Mesenchymal stem cell (in vitro differentiated cells and primary cell): ENCODE results near the gene OLFM2. TPM values are rescaled to one million over a fixed set of nuclear protein-coding genes. Genes with fewer than 3 reads are reported as not detected.

Source experiments
- DNase-seq: peaks from one replicate; pipeline ENCODE4 v3.0.0-alpha.2; 2013
- H2AFZ ChIP-seq: one replicate; pipeline ENCODE4 v1.6.1; 2013; ENCODE audit warnings: low read depth, mild to moderate bottlenecking, control low read depth, inconsistent platforms, low read length, moderate library complexity
- H2AK5ac ChIP-seq: 2 replicates; pipeline ENCODE4 v1.6.1; 2013; ENCODE audit warnings: low read length, moderate library complexity, mild to moderate bottlenecking, inconsistent platforms; ENCODE audit not compliant: severe bottlenecking
- H2BK120ac ChIP-seq: one replicate; pipeline ENCODE4 v1.6.1; 2013; ENCODE audit warnings: low read depth, mild to moderate bottlenecking, inconsistent platforms, low read length, moderate library complexity
- H2BK12ac ChIP-seq, 2 experiments: one replicate each; pipeline ENCODE4 v1.6.1; 2013; ENCODE audit warnings: inconsistent platforms in 2 of 2, low read length in 2 of 2, mild to moderate bottlenecking in 2 of 2, moderate library complexity in 2 of 2, control low read depth in 1 of 2
- H2BK15ac ChIP-seq: one replicate; pipeline ENCODE4 v1.6.1; 2013; ENCODE audit warnings: mild to moderate bottlenecking, low read depth, inconsistent platforms; ENCODE audit not compliant: poor library complexity, severe bottlenecking
- H2BK5ac ChIP-seq: 2 replicates; pipeline ENCODE4 v1.6.1; 2013; ENCODE audit warnings: low read depth, mild to moderate bottlenecking, low read length, control low read depth, inconsistent platforms; ENCODE audit not compliant: poor library complexity, severe bottlenecking
- H3K14ac ChIP-seq, 2 experiments: one replicate each; pipeline ENCODE4 v1.6.1; 2013; ENCODE audit warnings: inconsistent platforms in 2 of 2, low read length in 2 of 2, control low read depth in 1 of 2, mild to moderate bottlenecking in 1 of 2, moderate library complexity in 1 of 2
- H3K18ac ChIP-seq, 2 experiments: one replicate each; pipeline ENCODE4 v1.6.1; 2013; ENCODE audit warnings: inconsistent platforms in 2 of 2, low read length in 2 of 2, control low read depth in 1 of 2, low read depth in 1 of 2, mild to moderate bottlenecking in 1 of 2
- H3K23ac ChIP-seq, 2 experiments: one replicate each; pipeline ENCODE4 v1.6.1; 2013; ENCODE audit warnings: inconsistent platforms in 2 of 2, low read length in 2 of 2, mild to moderate bottlenecking in 2 of 2, moderate library complexity in 2 of 2, control low read depth in 1 of 2
- H3K27ac ChIP-seq: 2 replicates; pipeline ENCODE4 v1.5.1; 2013; ENCODE audit warnings: mild to moderate bottlenecking, moderate library complexity, low read length, control low read depth, inconsistent platforms; ENCODE audit not compliant: poor library complexity, severe bottlenecking
- H3K27me3 ChIP-seq, 2 experiments: 2 replicates each; pipeline versions ENCODE4 v1.6.1 to v1.7.0; 2013; ENCODE audit warnings: low read length in 2 of 2, mild to moderate bottlenecking in 2 of 2, moderate library complexity in 2 of 2, control low read depth in 1 of 2, inconsistent platforms in 1 of 2; ENCODE audit not compliant: control insufficient read depth in 1 of 2, insufficient read depth in 1 of 2
- H3K36me3 ChIP-seq, 2 experiments: 2 replicates each; pipeline versions ENCODE4 v1.6.1 to v1.7.0; 2013; ENCODE audit warnings: low read length in 2 of 2, control low read depth in 1 of 2, inconsistent platforms in 1 of 2, low read depth in 1 of 2, mild to moderate bottlenecking in 1 of 2; ENCODE audit not compliant: insufficient read depth in 2 of 2, control insufficient read depth in 1 of 2
- H3K4ac ChIP-seq, 2 experiments: one replicate each; pipeline ENCODE4 v1.6.1; 2013; ENCODE audit warnings: inconsistent platforms in 2 of 2, low read length in 2 of 2, mild to moderate bottlenecking in 2 of 2, moderate library complexity in 2 of 2, control low read depth in 1 of 2, low read depth in 1 of 2
- H3K4me1 ChIP-seq: 2 replicates; pipeline ENCODE4 v1.6.1; 2013; ENCODE audit warnings: low read depth, low read length, control low read depth; ENCODE audit not compliant: control insufficient read depth, insufficient read depth
- H3K4me2 ChIP-seq: 2 replicates; pipeline ENCODE4 v1.6.1; 2013; ENCODE audit warnings: low read length, mild to moderate bottlenecking, inconsistent platforms; ENCODE audit not compliant: poor library complexity, severe bottlenecking
- H3K4me3 ChIP-seq, 2 experiments: 2 replicates each; pipeline versions ENCODE4 v1.5.1 to v1.7.0; 2013; ENCODE audit warnings: low read length in 2 of 2, mild to moderate bottlenecking in 2 of 2, control low read depth in 1 of 2, low read depth in 1 of 2; ENCODE audit not compliant: insufficient read depth in 1 of 2
- H3K79me1 ChIP-seq: replicated peaks from 2 replicates; pipeline ENCODE4 v1.6.1; 2013; ENCODE audit warnings: mild to moderate bottlenecking, control low read depth, low read length, inconsistent platforms; ENCODE audit not compliant: poor library complexity, severe bottlenecking
- H3K9ac ChIP-seq: 2 replicates; pipeline ENCODE4 v1.7.0; 2013; ENCODE audit warnings: mild to moderate bottlenecking, low read length, moderate library complexity
- H3K9me3 ChIP-seq: 2 replicates; pipeline ENCODE4 v1.7.0; 2013; ENCODE audit warnings: mild to moderate bottlenecking, low read length; ENCODE audit not compliant: control insufficient read depth
- H4K8ac ChIP-seq: one replicate; pipeline ENCODE4 v1.6.1; 2013; ENCODE audit warnings: inconsistent platforms, mild to moderate bottlenecking, low read length, moderate library complexity
- H4K91ac ChIP-seq: one replicate; pipeline ENCODE4 v1.6.1; 2013; ENCODE audit warnings: mild to moderate bottlenecking, low read length, inconsistent platforms
- WGBS: methylation state at CpG from one replicate; pipeline ENCODE4 v1.1.7; 2013; ENCODE audit warnings: mixed read lengths; 5-methylcytosine and 5-hydroxymethylcytosine counted together
- polyA plus RNA-seq, 2 experiments: library from polyadenylated mRNA; stranded (reverse); fragments of 200-250 nt; gene quantifications; one replicate each; pipeline ENCODE4 v1.2.3, GENCODE V29; 2013

OLFM2 gene
- polyA plus RNA-seq (2013, experiment 1 of 2), result 6.3 TPM
- polyA plus RNA-seq (2013, experiment 2 of 2), result 5.8 TPM

DNA sequence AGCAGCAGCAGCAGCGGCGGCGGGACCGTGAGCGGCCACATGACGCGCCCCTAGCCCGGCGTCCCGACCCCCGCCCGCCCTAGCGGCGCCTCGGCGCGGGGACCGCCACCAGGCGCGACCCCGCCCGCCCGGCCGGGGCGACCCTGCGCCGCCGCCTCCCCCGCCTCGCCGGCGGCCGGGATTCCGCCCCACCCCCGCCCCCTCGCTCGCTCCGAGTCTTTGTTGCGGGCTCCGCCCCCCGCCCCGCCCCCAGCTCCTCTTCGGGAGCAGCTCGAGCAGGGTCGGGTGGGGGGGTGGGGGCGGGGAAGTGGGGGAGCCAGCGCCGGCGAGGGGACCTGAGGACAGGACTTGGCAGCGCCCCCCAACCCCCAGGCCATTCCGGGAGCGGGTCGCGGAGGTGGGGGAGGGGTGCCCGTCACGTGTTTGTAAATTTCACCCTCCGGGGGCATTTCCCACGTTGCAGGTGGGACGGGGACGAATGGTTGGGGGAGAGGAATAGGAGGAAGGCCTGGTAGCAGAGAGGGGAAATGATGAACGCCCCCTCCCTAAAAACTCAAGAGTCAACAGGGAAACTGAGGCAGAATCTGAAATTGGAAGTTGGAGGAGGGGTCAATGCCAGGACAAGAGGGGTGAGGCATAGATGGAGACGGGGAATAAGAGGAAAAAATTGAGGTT lies at the start of gene OLFM2:
OLFM2 (minus strand) TSS at position 190 of the 675 bp plus-strand sequence; CDS start at position 41, 149 bp downstream.
- no peak for DNase-seq
- H3K9me3 ChIP-seq, result no peaks in the 10 kb centered on the region
- peak within 1 kb of the TSS; percentile 4 to 28 for H3K18ac ChIP-seq
- peak within 1 kb of the TSS in 1 of 2 experiments; percentile 40 for H3K14ac ChIP-seq
- peak within 1 kb of the TSS in 1 of 2 experiments; percentile 7 for H3K4ac ChIP-seq
- H2AK5ac ChIP-seq, result no peak within 1 kb of the TSS
- H2BK12ac ChIP-seq, result peak within 1 kb of the TSS in 1 of 2 experiments; percentile 40
- H4K8ac ChIP-seq, result no peak within 1 kb of the TSS
- no peak within 1 kb of the TSS for H3K4me2 ChIP-seq
- H3K23ac ChIP-seq, result no peak within 1 kb of the TSS
- H3K4me3 ChIP-seq, result peak within 1 kb of the TSS in 1 of 2 experiments; percentile 88
- peaks cover 33 to 52% of the 10 kb centered on the region in 2 experiments for H3K27me3 ChIP-seq
- H3K36me3 ChIP-seq, result no peaks in the 10 kb centered on the region
- peak within 1 kb of the TSS; percentile 57 for H3K9ac ChIP-seq
- H3K27ac ChIP-seq, result no peak within 1 kb of the TSS
- WGBS, result 0% methylated on average over 22 of the region's 62 CpGs
- no peak within 1 kb of the TSS for H2BK5ac ChIP-seq
- H2BK120ac ChIP-seq, result peak within 1 kb of the TSS; percentile 39
- H2AFZ ChIP-seq, result no peak within 1 kb of the TSS
- no peak within 1 kb of the TSS for H2BK15ac ChIP-seq
- no peaks in the 10 kb centered on the region for H3K79me1 ChIP-seq
- peaks cover 10% of the 10 kb centered on the region for H3K4me1 ChIP-seq
- H4K91ac ChIP-seq, result no peak within 1 kb of the TSS

GRCh38 chr19:9981406-9982260 lies 45.3 kb upstream of the OLFM2 start:
- no peak overlapping the region for H3K14ac ChIP-seq
- no peak overlapping the region for H3K9ac ChIP-seq
- H3K23ac ChIP-seq, result no peak overlapping the region
- no peak overlapping the region for H2BK120ac ChIP-seq
- no peak overlapping the region for H3K27ac ChIP-seq
- no peak for DNase-seq
- no peaks in the 10 kb centered on the region for H3K9me3 ChIP-seq
- no peak overlapping the region for H3K4ac ChIP-seq
- peaks cover 0 to 4% of the 10 kb centered on the region in 2 experiments for H3K27me3 ChIP-seq
- H3K79me1 ChIP-seq, result no peaks in the 10 kb centered on the region
- H2AK5ac ChIP-seq, result no peak overlapping the region
- no peak overlapping the region for H2BK12ac ChIP-seq
- H2BK5ac ChIP-seq, result no peak overlapping the region
- WGBS, result 87% methylated on average over 5 of the region's 8 CpGs
- H4K8ac ChIP-seq, result no peak overlapping the region
- H3K4me3 ChIP-seq, result no peak overlapping the region
- H2AFZ ChIP-seq, result no peak overlapping the region
- H3K36me3 ChIP-seq, result peaks cover 0 to 61% of the 10 kb centered on the region in 2 experiments
- H2BK15ac ChIP-seq, result no peak overlapping the region
- no peak overlapping the region for H4K91ac ChIP-seq
- H3K4me1 ChIP-seq, result no peaks in the 10 kb centered on the region
- no peak overlapping the region for H3K18ac ChIP-seq
- H3K4me2 ChIP-seq, result no peak overlapping the region

GRCh38 chr19:9972103-9972502 lies 35.8 kb upstream of the OLFM2 start:
- peaks cover 0 to 74% of the 10 kb centered on the region in 2 experiments for H3K36me3 ChIP-seq
- no peak overlapping the region for H2BK12ac ChIP-seq
- no peaks in the 10 kb centered on the region for H3K4me1 ChIP-seq
- H2AK5ac ChIP-seq, result no peak overlapping the region
- no peak overlapping the region for H2BK15ac ChIP-seq
- H3K14ac ChIP-seq, result no peak overlapping the region
- no peaks in the 10 kb centered on the region for H3K9me3 ChIP-seq
- no peak overlapping the region for H3K23ac ChIP-seq
- H3K9ac ChIP-seq, result no peak overlapping the region
- DNase-seq, result no peak
- no peak overlapping the region for H3K4me2 ChIP-seq
- H3K27ac ChIP-seq, result no peak overlapping the region
- WGBS, result 78% methylated on average over 6 of the region's 6 CpGs
- H4K91ac ChIP-seq, result no peak overlapping the region
- no peak overlapping the region for H2AFZ ChIP-seq
- no peak overlapping the region for H3K18ac ChIP-seq
- H4K8ac ChIP-seq, result no peak overlapping the region
- H2BK5ac ChIP-seq, result no peak overlapping the region
- no peak overlapping the region for H3K4ac ChIP-seq
- H3K79me1 ChIP-seq, result no peaks in the 10 kb centered on the region
- H3K27me3 ChIP-seq, result peaks cover 0 to 18% of the 10 kb centered on the region in 2 experiments
- no peak overlapping the region for H2BK120ac ChIP-seq
- no peak overlapping the region for H3K4me3 ChIP-seq
